ENCODE results near the gene TRPT1.

TRPT1 gene

DNA sequence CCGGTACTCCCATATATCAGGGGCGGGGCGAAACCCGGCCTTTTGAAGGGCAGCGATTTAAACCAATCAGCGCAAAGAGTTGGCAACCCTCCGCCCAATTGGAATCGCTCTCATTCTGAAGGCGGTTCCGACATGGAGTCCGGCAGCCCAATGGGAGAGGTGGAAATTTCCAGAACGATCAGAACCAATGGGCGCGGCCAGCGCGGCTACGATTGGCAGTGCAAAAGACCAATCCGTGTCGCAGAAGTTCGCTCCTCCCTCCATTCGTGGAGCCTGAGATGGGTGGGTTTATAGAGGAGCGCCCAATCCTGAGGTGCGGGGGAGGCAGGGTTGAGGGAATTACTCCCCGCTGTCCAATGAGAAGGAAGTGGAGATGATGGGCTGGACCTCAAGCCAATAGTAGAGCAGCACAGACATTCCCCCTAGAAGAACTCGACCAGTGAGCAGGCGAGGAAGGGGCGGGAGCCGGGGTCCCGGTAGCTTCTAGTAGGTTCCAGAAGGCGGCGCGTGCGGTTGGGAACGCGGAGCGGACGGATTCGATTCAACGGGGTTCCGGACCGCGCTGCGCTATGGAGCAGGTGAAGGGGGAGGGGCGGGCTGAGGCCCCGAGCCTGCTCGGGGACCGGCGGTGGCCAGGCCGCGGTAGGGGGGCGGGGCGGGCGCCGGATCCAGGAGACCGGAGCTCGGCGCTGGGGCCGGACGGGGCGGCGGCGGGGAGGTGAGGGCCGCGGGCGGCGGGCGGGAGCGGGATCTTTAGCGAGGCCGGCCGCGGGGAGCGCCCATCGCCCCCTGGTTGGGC, 40.1 kb downstream of the TRPT1 start, which contains the start of gene STIP1:
TSS of gene STIP1 (plus strand) at position 479 of the 799 bp plus-strand sequence. CDS start at position 570, 91 bp downstream.
- DNase-seq (ENCODE audit: low spot score): peak; percentile 99
- TF ChIP-seq, protein P1, sequence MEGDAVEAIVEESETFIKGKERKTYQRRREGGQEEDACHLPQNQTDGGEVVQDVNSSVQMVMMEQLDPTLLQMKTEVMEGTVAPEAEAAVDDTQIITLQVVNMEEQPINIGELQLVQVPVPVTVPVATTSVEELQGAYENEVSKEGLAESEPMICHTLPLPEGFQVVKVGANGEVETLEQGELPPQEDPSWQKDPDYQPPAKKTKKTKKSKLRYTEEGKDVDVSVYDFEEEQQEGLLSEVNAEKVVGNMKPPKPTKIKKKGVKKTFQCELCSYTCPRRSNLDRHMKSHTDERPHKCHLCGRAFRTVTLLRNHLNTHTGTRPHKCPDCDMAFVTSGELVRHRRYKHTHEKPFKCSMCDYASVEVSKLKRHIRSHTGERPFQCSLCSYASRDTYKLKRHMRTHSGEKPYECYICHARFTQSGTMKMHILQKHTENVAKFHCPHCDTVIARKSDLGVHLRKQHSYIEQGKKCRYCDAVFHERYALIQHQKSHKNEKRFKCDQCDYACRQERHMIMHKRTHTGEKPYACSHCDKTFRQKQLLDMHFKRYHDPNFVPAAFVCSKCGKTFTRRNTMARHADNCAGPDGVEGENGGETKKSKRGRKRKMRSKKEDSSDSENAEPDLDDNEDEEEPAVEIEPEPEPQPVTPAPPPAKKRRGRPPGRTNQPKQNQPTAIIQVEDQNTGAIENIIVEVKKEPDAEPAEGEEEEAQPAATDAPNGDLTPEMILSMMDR (IDR thresholded peaks at IDR 0.05; ENCODE audit: extremely low read depth, missing control alignments): peak; percentile 19

DNA sequence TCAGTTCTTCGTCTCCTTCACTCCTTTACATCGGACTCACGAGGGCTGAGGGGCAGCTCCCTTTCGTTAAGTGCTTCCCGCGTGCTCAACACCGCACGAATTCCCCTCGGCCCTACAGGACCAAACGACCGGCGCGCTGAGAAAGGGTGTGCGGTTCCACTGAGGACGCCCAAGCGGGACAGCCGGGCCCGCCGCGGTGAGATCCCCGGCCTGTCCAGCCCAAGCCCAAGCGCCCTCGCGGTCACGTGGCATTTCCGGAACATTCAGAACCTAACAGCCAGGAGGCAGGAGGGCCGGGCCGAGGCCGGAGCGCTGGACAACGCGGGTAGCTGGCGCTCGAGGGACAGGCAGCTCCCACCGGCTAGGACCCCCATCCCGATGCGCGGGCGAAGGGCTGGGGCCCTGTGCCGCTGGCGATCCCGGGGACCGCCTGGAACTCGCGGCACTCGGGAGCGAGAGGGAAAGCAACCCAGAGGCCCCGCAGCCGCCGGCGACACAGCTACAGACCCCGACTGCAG, 40.8 kb downstream of the TRPT1 start:
- DNase-seq (ENCODE audit: low spot score): peak; percentile 60
- TF ChIP-seq, protein P1 (IDR thresholded peaks at IDR 0.05; ENCODE audit: extremely low read depth, missing control alignments): no peak

DNA sequence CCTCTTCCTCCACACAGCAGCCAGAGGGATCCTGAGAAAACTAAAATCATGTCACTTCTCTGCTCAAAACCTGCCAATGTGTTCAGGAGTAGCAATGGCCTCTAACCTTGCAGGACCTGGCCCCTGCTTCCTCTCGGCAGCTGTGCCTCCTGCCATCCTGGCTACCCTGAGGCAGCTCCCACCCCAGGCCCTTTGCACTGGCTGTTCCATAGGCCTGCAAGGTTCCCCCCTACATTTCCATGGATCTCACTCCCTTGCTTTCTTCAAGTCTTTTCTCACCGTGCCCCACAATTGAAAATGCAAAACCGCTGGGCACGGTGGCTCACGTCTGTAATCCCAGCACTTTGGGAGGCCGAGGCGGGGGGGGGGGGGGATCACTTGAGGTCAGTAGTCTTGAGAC, 42.1 kb downstream of the TRPT1 start:
- DNase-seq (ENCODE audit: low spot score): no peak
- TF ChIP-seq, protein P1 (IDR thresholded peaks at IDR 0.05; ENCODE audit: extremely low read depth, missing control alignments): no peak

DNA sequence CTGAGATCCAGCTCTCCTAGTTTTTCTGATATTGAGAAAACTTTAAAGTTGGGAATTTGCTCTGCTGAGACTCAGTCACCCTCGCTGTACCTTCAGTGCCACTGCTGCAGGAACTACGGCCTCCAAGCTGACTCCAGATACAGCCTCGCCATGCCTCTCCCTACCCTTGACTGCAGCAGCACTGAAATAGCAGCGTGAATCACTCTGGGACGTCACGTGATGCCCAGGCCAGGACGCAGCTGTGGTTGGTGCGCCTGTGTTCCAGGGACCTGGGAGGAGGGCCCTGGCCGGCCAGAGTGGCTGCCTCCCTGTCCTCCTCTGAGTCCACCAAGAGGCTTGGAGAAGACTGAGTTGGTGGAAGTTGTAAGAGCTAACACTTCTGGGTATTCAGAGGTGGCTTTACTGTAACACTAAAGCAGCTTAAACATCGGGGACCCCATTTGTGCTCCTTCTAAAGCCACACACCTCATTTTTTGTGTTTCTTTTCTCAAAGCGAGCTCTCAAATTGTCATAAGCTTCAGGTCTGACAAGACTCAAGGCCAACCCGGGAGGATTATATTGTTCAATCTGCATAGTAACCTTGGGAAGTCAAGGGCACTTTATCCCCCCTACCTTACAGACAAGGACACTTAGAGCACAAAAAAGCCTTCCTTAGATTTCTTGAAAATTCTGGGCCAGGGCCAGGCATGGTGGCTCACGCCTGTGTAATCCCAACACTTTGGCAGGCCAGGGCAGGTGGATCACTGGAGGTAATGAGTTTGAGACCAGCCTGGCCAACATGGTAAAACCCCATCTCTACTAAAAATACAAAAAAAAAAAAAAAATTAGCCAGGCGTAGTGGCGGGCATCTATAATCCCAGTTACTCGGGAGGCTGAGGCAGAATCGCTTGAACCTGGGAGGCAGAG, 44.2 kb downstream of the TRPT1 start:
- DNase-seq (ENCODE audit: low spot score): peak; percentile 69
- TF ChIP-seq, protein P1 (IDR thresholded peaks at IDR 0.05; ENCODE audit: extremely low read depth, missing control alignments): no peak

DNA sequence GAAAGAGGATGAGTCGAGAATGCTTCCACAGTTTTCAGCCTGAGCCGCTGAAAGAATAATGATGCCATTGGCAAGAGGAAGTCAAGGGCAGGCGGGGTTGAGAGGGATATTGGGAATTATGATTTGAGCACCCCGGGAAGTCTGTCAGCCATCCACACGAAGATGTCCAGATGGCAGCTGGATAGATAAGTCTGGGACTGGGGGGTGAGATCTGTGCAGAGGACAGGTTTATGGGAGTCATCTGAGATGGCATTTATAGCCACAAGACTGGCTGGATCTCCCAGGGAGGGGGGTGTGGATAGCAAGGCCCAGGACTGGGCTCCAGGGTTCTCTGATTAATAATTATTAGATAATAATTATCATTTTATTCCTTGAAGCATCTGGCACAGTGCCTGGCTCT, 45.1 kb downstream of the TRPT1 start:
- TF ChIP-seq, protein P1 (IDR thresholded peaks at IDR 0.05; ENCODE audit: extremely low read depth, missing control alignments): no peak

DNA sequence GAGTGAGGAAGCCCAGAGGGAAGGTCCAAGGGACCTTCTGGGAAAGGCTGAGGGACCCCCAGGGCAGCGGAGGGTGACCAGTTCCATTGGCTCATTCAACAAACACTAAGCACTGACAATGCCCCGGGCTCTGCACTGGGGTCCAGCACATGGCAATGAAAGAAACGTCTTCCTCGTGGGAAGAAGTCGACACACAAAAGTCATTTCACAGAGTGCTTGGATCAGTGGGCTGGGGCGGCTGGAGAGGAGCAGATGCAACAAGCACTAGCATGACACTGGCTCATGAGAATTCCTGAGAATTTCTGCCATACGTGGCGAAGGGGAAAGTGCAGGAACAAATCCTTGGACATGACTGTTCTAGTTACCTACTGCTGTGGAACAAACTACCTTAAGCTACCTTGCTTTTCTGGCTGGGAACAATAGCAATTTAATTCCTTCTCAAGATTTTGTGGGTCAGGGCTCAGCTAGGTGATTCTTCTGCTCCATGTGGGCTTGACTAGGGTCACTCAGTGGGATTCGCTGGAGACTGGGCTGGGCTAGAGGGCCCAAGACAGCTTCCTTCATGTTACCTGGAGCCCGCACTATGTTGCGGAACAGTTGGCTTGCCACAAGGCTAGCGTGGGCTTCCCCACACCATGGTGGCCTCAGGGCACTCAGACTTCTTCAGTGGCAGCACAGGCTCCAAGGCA, 46.9 kb downstream of the TRPT1 start:
- TF ChIP-seq, protein P1 (IDR thresholded peaks at IDR 0.05; ENCODE audit: extremely low read depth, missing control alignments): no peak
- DNase-seq (ENCODE audit: low spot score): no peak

More for the DNA sequence above, 45.1 kb downstream of the TRPT1 start:
- no peak for DNase-seq (ENCODE audit: low spot score)
